T-cell (primary cell): Measurements from ENCODE around the gene RRM1. TPM values are rescaled to one million over a fixed set of nuclear protein-coding genes. Genes with fewer than 3 reads are reported as not detected.

Experiments used
- ATAC-seq, 4 experiments: fragments of 200-7000 bp in 3 of 4; fragments of 150-1000 bp in 1 of 4; cut with Tn5 transposase; replicated peaks in 1 of 4; 1 replicate in 3 of 4; 2 replicates in 1 of 4; pipeline ENCODE4 v1.10.0; 2021; ENCODE audit warnings: moderate library complexity in 3 of 4, mild to moderate bottlenecking in 2 of 4, moderate number of reproducible peaks in 1 of 4
- CTCF ChIA-PET, 2 donors: fragments of 300-600 bp; sonication (Branson Sonifier 250); formaldehyde crosslinking; loops; one replicate each; lab custom pipeline; 2022; ENCODE audit warnings: antibody characterized with exemption in 2 of 2; lab: Charles Lee
- POLR2A ChIA-PET, 2 donors: fragments of 300-600 bp; sonication (Branson Sonifier 250); formaldehyde crosslinking; loops; one replicate each; lab custom pipeline; 2022; ENCODE audit warnings: antibody characterized with exemption in 2 of 2; lab: Charles Lee
- DNase-seq, 35 experiments: peaks; one replicate each; pipeline versions ENCODE4 v3.0.0 to v3.0.0-alpha.2; 2013 to 2023
- H3K27ac ChIP-seq: one replicate; pipeline ENCODE4 v1.5.1; 2013; ENCODE audit warnings: low read length
- H3K27me3 ChIP-seq, 2 experiments: replicated peaks in 1 of 2; 1 replicate in 1 of 2; 2 replicates in 1 of 2; pipeline versions ENCODE4 v1.6.1 to v1.7.0; 2013; ENCODE audit warnings: low read length in 1 of 2, mixed read lengths in 1 of 2; ENCODE audit not compliant: control insufficient read depth in 2 of 2, insufficient read depth in 2 of 2; ENCODE audit errors: extremely low read depth in 1 of 2
- H3K36me3 ChIP-seq, 2 donors: 1 replicate in 1 of 2; 2 replicates in 1 of 2; pipeline versions ENCODE4 v1.6.1 to v1.7.0; 2013; ENCODE audit warnings: low read length in 1 of 2; ENCODE audit not compliant: control insufficient read depth in 2 of 2, insufficient read depth in 1 of 2; ENCODE audit errors: extremely low read depth in 1 of 2
- H3K4me1 ChIP-seq, 2 experiments: 1 replicate in 1 of 2; 2 replicates in 1 of 2; pipeline versions ENCODE4 v1.6.1 to v1.7.0; 2013; ENCODE audit warnings: low read length in 2 of 2, mixed read lengths in 1 of 2; ENCODE audit not compliant: insufficient read depth in 2 of 2, control insufficient read depth in 1 of 2; ENCODE audit errors: extremely low read depth in 1 of 2
- H3K4me3 ChIP-seq, 2 donors: 1 replicate in 1 of 2; 2 replicates in 1 of 2; pipeline versions ENCODE4 v1.5.1 to v1.7.0; 2013; ENCODE audit warnings: mild to moderate bottlenecking in 2 of 2, low read length in 1 of 2, moderate library complexity in 1 of 2; ENCODE audit not compliant: control insufficient read depth in 1 of 2; ENCODE audit errors: extremely low read depth in 1 of 2
- H3K9me3 ChIP-seq: 2 replicates; pipeline ENCODE4 v1.7.0; 2013
- H3K27ac Mint-ChIP-seq, 2 donors: one replicate each; pipeline ENCODE4 v1.8.0; 2020 to 2021; ENCODE audit warnings: mild to moderate bottlenecking in 2 of 2, mixed read lengths in 2 of 2
- H3K27me3 Mint-ChIP-seq, 2 donors: one replicate each; pipeline ENCODE4 v1.8.0; 2021 to 2022; ENCODE audit warnings: mixed read lengths in 2 of 2
- H3K36me3 Mint-ChIP-seq: one replicate; pipeline ENCODE4 v1.8.0; 2021; ENCODE audit warnings: mixed read lengths
- H3K4me1 Mint-ChIP-seq, 3 donors: one replicate each; pipeline ENCODE4 v1.8.0; 2020 to 2022; ENCODE audit warnings: mixed read lengths in 3 of 3, mild to moderate bottlenecking in 1 of 3
- H3K4me3 Mint-ChIP-seq, 3 donors: one replicate each; pipeline ENCODE4 v1.8.0; 2020 to 2022; ENCODE audit warnings: mild to moderate bottlenecking in 3 of 3, mixed read lengths in 3 of 3, moderate library complexity in 3 of 3
- H3K9me3 Mint-ChIP-seq, 3 donors: one replicate each; pipeline ENCODE4 v1.8.0; 2020 to 2022; ENCODE audit warnings: mixed read lengths in 3 of 3
- WGBS: methylation state at CpG from one replicate; pipeline ENCODE4 v1.1.5; 2013; ENCODE audit warnings: missing lambda C conversion rate; ENCODE audit not compliant: insufficient coverage; 5-methylcytosine and 5-hydroxymethylcytosine counted together
- total RNA-seq, 35 experiments: library from RNA in 6 of 35; stranded (reverse) in 6 of 35; fragments of 120-200 nt in 1 of 35; gene quantifications; one replicate each; pipeline versions ENCODE4 v1.2.1 to v1.2.4 and lab custom pipeline; 2013 to 2026

Gene RRM1
- total RNA-seq, 5 donors from 2014 or later (not counting 1 experiment from before 2014, with no cell fraction given) = 27.4 to 50.8 (median 36.1) TPM

GRCh38 chr11:4185561-4185960, 91.0 kb downstream of the RRM1 start:
- Mint-ChIP-seq H3K36me3 (no peaks in the 10 kb centered on the region), H3K27me3 (peaks cover 0 to 7% of the 10 kb centered on the region in 2 donors), H3K9me3 (no peaks in the 10 kb centered on the region), H3K4me3 (peak overlapping the region in 1 of 3 donors; percentile 70), H3K4me1 (peaks cover 0 to 6% (median 3%) of the 10 kb centered on the region in 3 donors), H3K27ac (no peak overlapping the region)
- Histone ChIP-seq H3K9me3 (no peaks in the 10 kb centered on the region), H3K27ac (no peak overlapping the region), H3K36me3 (no peaks in the 10 kb centered on the region), H3K4me1 (peaks cover 0 to 10% of the 10 kb centered on the region in 2 experiments), H3K4me3 (no peak overlapping the region), H3K27me3 (peaks cover 0 to 7% of the 10 kb centered on the region in 2 experiments)
- WGBS = 20% methylated on average over 1 of the region's 3 CpGs
- ATAC-seq = no peak
- ChIA-PET CTCF (interaction anchor here in 1 of 2 donors (1.7 to 3.3 kb wide), 2 partner anchors 309 to 354 kb away, joined by 4 to 39 read pairs; no protein-coding TSS in a partner anchor), POLR2A (no interaction called here)
- DNase-seq = no peak

- H3K4me1 Mint-ChIP-seq = peaks cover 0 to 6% (median 3%) of the 10 kb centered on the region in 3 donors
- no peaks in the 10 kb centered on the region for H3K36me3 Mint-ChIP-seq
- CTCF ChIA-PET = interaction anchor here (0.5 to 3.3 kb wide), 11 partner anchors 222 to 1195 kb away, joined by 3 to 49 read pairs (median 4); no protein-coding TSS in a partner anchor
- H3K4me3 ChIP-seq = peak overlapping the region; percentile 38 to 61
- H3K4me1 ChIP-seq = peaks cover 0 to 10% of the 10 kb centered on the region in 2 experiments
- H3K27me3 Mint-ChIP-seq = peaks cover 0 to 11% of the 10 kb centered on the region in 2 donors
- H3K27ac Mint-ChIP-seq = no peak overlapping the region
- no peak for DNase-seq
- H3K27ac ChIP-seq = no peak overlapping the region
- 65% methylated on average over 6 of the region's 9 CpGs for WGBS
- no peaks in the 10 kb centered on the region for H3K9me3 ChIP-seq
- peak overlapping the region; percentile 66 to 79 (median 70) for H3K4me3 Mint-ChIP-seq
- no peak for ATAC-seq
- POLR2A ChIA-PET = no interaction called here
- no peaks in the 10 kb centered on the region for H3K36me3 ChIP-seq
- H3K9me3 Mint-ChIP-seq = no peaks in the 10 kb centered on the region
- peaks cover 0 to 7% of the 10 kb centered on the region in 2 experiments for H3K27me3 ChIP-seq
These were observed 92.0 kb downstream of the RRM1 start for GRCh38 chr11:4186464-4187054.

GRCh38 chr11:4187055-4187988, 92.7 kb downstream of the RRM1 start:
- POLR2A ChIA-PET = interaction anchor here in 1 of 2 donors (0.8 kb wide), 1 partner anchor 450 kb away, joined by 3 read pairs; the partner anchor contains the start of gene OR51D1

More at GRCh38 chr11:4187055-4187988, 92.7 kb downstream of the RRM1 start:
- 1% methylated on average over 69 of the region's 83 CpGs for WGBS
- Histone ChIP-seq H3K36me3 (no peaks in the 10 kb centered on the region), H3K9me3 (no peaks in the 10 kb centered on the region), H3K27me3 (peaks cover 0 to 7% of the 10 kb centered on the region in 2 experiments), H3K4me3 (peak overlapping the region; percentile 38 to 61), H3K4me1 (peaks cover 0 to 10% of the 10 kb centered on the region in 2 experiments), H3K27ac (no peak overlapping the region)
- H3K9me3 Mint-ChIP-seq = no peaks in the 10 kb centered on the region
- H3K36me3 Mint-ChIP-seq = no peaks in the 10 kb centered on the region
- peaks cover 0 to 14% of the 10 kb centered on the region in 2 donors for H3K27me3 Mint-ChIP-seq
- H3K27ac Mint-ChIP-seq = no peak overlapping the region
- H3K4me1 Mint-ChIP-seq = peaks cover 0 to 6% (median 3%) of the 10 kb centered on the region in 3 donors
- ATAC-seq (peak; percentile 89 to 95 (median 94)), DNase-seq (peak; percentile 44 to 85 (median 74))
- peak overlapping the region; percentile 70 to 79 (median 70) for H3K4me3 Mint-ChIP-seq
- CTCF ChIA-PET = interaction anchor here (0.6 to 3.3 kb wide), 18 partner anchors 16 to 1194 kb away, joined by 3 to 49 read pairs (median 4); partner anchors contain the start of gene TRIM21 (in 1 of the 2)

Other genes starting within 250 kb of the RRM1 start
- gene STIM1, start 239.1 kb upstream of the RRM1 start, total RNA-seq = 100 to 1,000 TPM in 2 of 5 donors, 10 to 100 TPM in 3; 87.6 to 139 (median 94.5) TPM